ENCODE results near the gene HRK.

DNA sequence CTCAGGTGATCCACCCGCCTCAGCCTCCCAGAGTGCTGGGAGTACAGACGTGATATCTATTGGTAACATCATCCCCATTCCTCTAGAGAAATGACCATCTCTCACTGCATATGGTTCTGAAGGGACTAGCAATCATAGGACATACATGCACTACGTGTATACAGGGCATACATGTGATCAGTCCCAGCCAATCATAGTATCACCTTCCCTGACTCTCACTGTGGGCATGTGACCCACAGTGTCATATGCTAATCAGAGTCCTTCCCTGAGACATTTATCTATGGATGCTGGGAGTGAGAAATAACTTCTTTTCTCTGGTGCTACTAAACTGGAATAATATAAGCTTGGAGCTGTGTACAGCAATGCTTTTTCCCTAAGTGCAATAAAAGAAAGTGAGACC, 17.4 kb upstream of the HRK start:
- TF ChIP-seq, protein P1, sequence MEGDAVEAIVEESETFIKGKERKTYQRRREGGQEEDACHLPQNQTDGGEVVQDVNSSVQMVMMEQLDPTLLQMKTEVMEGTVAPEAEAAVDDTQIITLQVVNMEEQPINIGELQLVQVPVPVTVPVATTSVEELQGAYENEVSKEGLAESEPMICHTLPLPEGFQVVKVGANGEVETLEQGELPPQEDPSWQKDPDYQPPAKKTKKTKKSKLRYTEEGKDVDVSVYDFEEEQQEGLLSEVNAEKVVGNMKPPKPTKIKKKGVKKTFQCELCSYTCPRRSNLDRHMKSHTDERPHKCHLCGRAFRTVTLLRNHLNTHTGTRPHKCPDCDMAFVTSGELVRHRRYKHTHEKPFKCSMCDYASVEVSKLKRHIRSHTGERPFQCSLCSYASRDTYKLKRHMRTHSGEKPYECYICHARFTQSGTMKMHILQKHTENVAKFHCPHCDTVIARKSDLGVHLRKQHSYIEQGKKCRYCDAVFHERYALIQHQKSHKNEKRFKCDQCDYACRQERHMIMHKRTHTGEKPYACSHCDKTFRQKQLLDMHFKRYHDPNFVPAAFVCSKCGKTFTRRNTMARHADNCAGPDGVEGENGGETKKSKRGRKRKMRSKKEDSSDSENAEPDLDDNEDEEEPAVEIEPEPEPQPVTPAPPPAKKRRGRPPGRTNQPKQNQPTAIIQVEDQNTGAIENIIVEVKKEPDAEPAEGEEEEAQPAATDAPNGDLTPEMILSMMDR (IDR thresholded peaks at IDR 0.05; ENCODE audit: low read depth, low read length), result no peak
- TF ChIP-seq EZH2phosphoT487 (IDR thresholded peaks at IDR 0.05; ENCODE audit: low read depth), result no peak
